ENCODE measurements around the gene PTPRM. TPM values are rescaled to one million over a fixed set of nuclear protein-coding genes. Genes with fewer than 3 reads are reported as not detected.
A peak's percentile ranks its signal among the peaks of the same experiment; 100 is the strongest.

The PTPRM gene
- total RNA-seq, 2 donors from 2014 or later: 7.5 to 19.2 TPM

GRCh38 chr18:8001711-8002301 lies 434.7 kb downstream of the PTPRM start:
- Mint-ChIP-seq H3K4me1 (ENCODE audit: low read depth in 2 of 2) (no peaks in the 10 kb centered on the region), H3K9me3 (no peaks in the 10 kb centered on the region), H3K36me3 (no peaks in the 10 kb centered on the region), H3K27me3 (no peaks in the 10 kb centered on the region), H3K27ac (no peak overlapping the region), H3K4me3 (no peak overlapping the region)
- no peak for DNase-seq (ENCODE audit: low spot score)
- no peak for ATAC-seq

GRCh38 chr18:8003878-8004675 lies 437.0 kb downstream of the PTPRM start:
- peaks cover 3% of the 10 kb centered on the region for H3K9me3 Mint-ChIP-seq
- ATAC-seq: no peak
- no peaks in the 10 kb centered on the region for H3K27me3 Mint-ChIP-seq
- H3K36me3 Mint-ChIP-seq: no peaks in the 10 kb centered on the region
- no peaks in the 10 kb centered on the region for H3K4me1 Mint-ChIP-seq (ENCODE audit: low read depth in 2 of 2)
- H3K4me3 Mint-ChIP-seq: no peak overlapping the region
- DNase-seq (ENCODE audit: low spot score): no peak
- H3K27ac Mint-ChIP-seq: no peak overlapping the region

GRCh38 chr18:8004792-8005191 lies 437.7 kb downstream of the PTPRM start:
- ATAC-seq (no peak), DNase-seq (ENCODE audit: low spot score) (no peak)
- no peak overlapping the region for H3K27ac Mint-ChIP-seq
- H3K9me3 Mint-ChIP-seq: peaks cover 3% of the 10 kb centered on the region
- no peaks in the 10 kb centered on the region for H3K4me1 Mint-ChIP-seq (ENCODE audit: low read depth in 2 of 2)
- no peaks in the 10 kb centered on the region for H3K27me3 Mint-ChIP-seq
- no peaks in the 10 kb centered on the region for H3K36me3 Mint-ChIP-seq
- no peak overlapping the region for H3K4me3 Mint-ChIP-seq

GRCh38 chr18:8005870-8006569 lies 438.9 kb downstream of the PTPRM start:
- Mint-ChIP-seq H3K4me3 (no peak overlapping the region), H3K27ac (no peak overlapping the region), H3K36me3 (no peaks in the 10 kb centered on the region), H3K27me3 (no peaks in the 10 kb centered on the region), H3K4me1 (ENCODE audit: low read depth in 2 of 2) (no peaks in the 10 kb centered on the region), H3K9me3 (peaks cover 3% of the 10 kb centered on the region)
- DNase-seq (ENCODE audit: low spot score) (no peak), ATAC-seq (no peak)

GRCh38 chr18:8006979-8007378 lies 439.9 kb downstream of the PTPRM start:
- no peak overlapping the region for H3K27ac Mint-ChIP-seq
- H3K27me3 Mint-ChIP-seq: no peaks in the 10 kb centered on the region
- H3K36me3 Mint-ChIP-seq: no peaks in the 10 kb centered on the region
- H3K4me3 Mint-ChIP-seq: no peak overlapping the region
- H3K9me3 Mint-ChIP-seq: peaks cover 3% of the 10 kb centered on the region
- DNase-seq (ENCODE audit: low spot score): no peak
- H3K4me1 Mint-ChIP-seq (ENCODE audit: low read depth in 2 of 2): no peaks in the 10 kb centered on the region
- ATAC-seq: no peak

- Mint-ChIP-seq H3K27me3 (no peaks in the 10 kb centered on the region), H3K4me1 (ENCODE audit: low read depth in 2 of 2) (no peaks in the 10 kb centered on the region), H3K4me3 (no peak overlapping the region), H3K36me3 (no peaks in the 10 kb centered on the region), H3K9me3 (peaks cover 3% of the 10 kb centered on the region), H3K27ac (no peak overlapping the region)
- DNase-seq (ENCODE audit: low spot score): no peak
- no peak for ATAC-seq
Measured at GRCh38 chr18:8008033-8008432, 440.9 kb downstream of the PTPRM start.

GRCh38 chr18:8011361-8011760 lies 444.2 kb downstream of the PTPRM start:
- no peak overlapping the region for H3K4me3 Mint-ChIP-seq
- DNase-seq (ENCODE audit: low spot score) (no peak), ATAC-seq (no peak)
- no peak overlapping the region for H3K27ac Mint-ChIP-seq
- no peaks in the 10 kb centered on the region for H3K36me3 Mint-ChIP-seq
- peaks cover 3% of the 10 kb centered on the region for H3K9me3 Mint-ChIP-seq
- H3K4me1 Mint-ChIP-seq (ENCODE audit: low read depth in 2 of 2): no peaks in the 10 kb centered on the region
- H3K27me3 Mint-ChIP-seq: no peaks in the 10 kb centered on the region

GRCh38 chr18:8011906-8012305 lies 444.8 kb downstream of the PTPRM start:
- H3K4me3 Mint-ChIP-seq: no peak overlapping the region
- H3K4me1 Mint-ChIP-seq (ENCODE audit: low read depth in 2 of 2): no peaks in the 10 kb centered on the region
- no peaks in the 10 kb centered on the region for H3K36me3 Mint-ChIP-seq
- H3K27me3 Mint-ChIP-seq: no peaks in the 10 kb centered on the region
- ATAC-seq (no peak), DNase-seq (ENCODE audit: low spot score) (no peak)
- peaks cover 3% of the 10 kb centered on the region for H3K9me3 Mint-ChIP-seq
- H3K27ac Mint-ChIP-seq: no peak overlapping the region

- H3K27ac Mint-ChIP-seq: no peak overlapping the region
- H3K36me3 Mint-ChIP-seq: no peaks in the 10 kb centered on the region
- H3K9me3 Mint-ChIP-seq: peaks cover 3% of the 10 kb centered on the region
- H3K27me3 Mint-ChIP-seq: no peaks in the 10 kb centered on the region
- H3K4me3 Mint-ChIP-seq: no peak overlapping the region
- no peaks in the 10 kb centered on the region for H3K4me1 Mint-ChIP-seq (ENCODE audit: low read depth in 2 of 2)
- ATAC-seq (no peak), DNase-seq (ENCODE audit: low spot score) (no peak)
Measured at GRCh38 chr18:8018701-8019331, 451.7 kb downstream of the PTPRM start.

GRCh38 chr18:8019600-8019999 lies 452.5 kb downstream of the PTPRM start:
- Mint-ChIP-seq H3K27ac (no peak overlapping the region), H3K4me3 (no peak overlapping the region), H3K27me3 (no peaks in the 10 kb centered on the region), H3K4me1 (ENCODE audit: low read depth in 2 of 2) (no peaks in the 10 kb centered on the region), H3K9me3 (peaks cover 3% of the 10 kb centered on the region), H3K36me3 (no peaks in the 10 kb centered on the region)
- DNase-seq (ENCODE audit: low spot score) (no peak), ATAC-seq (no peak)

- Mint-ChIP-seq H3K9me3 (peaks cover 3% of the 10 kb centered on the region), H3K27me3 (no peaks in the 10 kb centered on the region), H3K4me1 (ENCODE audit: low read depth in 2 of 2) (no peaks in the 10 kb centered on the region), H3K36me3 (no peaks in the 10 kb centered on the region), H3K27ac (no peak overlapping the region), H3K4me3 (no peak overlapping the region)
- ATAC-seq: no peak
- DNase-seq (ENCODE audit: low spot score): no peak
Measured at GRCh38 chr18:8020132-8020846, 453.2 kb downstream of the PTPRM start.

GRCh38 chr18:8029061-8029460 lies 461.9 kb downstream of the PTPRM start:
- Mint-ChIP-seq H3K27me3 (no peaks in the 10 kb centered on the region), H3K27ac (no peak overlapping the region), H3K9me3 (peaks cover 3% of the 10 kb centered on the region), H3K36me3 (peaks cover 4% of the 10 kb centered on the region), H3K4me3 (no peak overlapping the region), H3K4me1 (ENCODE audit: low read depth in 2 of 2) (no peaks in the 10 kb centered on the region)
- ATAC-seq (peak in 1 of 2 donors; percentile 24), DNase-seq (ENCODE audit: low spot score) (no peak)

- Mint-ChIP-seq H3K27ac (no peak overlapping the region), H3K36me3 (peaks cover 4% of the 10 kb centered on the region), H3K4me1 (ENCODE audit: low read depth in 2 of 2) (no peaks in the 10 kb centered on the region), H3K9me3 (peaks cover 3% of the 10 kb centered on the region), H3K27me3 (no peaks in the 10 kb centered on the region), H3K4me3 (no peak overlapping the region)
- DNase-seq (ENCODE audit: low spot score) (no peak), ATAC-seq (no peak)
Measured at GRCh38 chr18:8029731-8030130, 462.6 kb downstream of the PTPRM start.

Measured in natural killer cell treated with Interleukin-12 subunit alpha and Interleukin-12 subunit beta and Interleukin-15 and Interleukin-18, amount 100 ng/mL, for 72 hours (primary cell).